ENCODE measurements around the gene ABCD4. TPM values are rescaled to one million over a fixed set of nuclear protein-coding genes. Genes with fewer than 3 reads are reported as not detected.
"Not testable (repeated sequence)": the region's sequence is repeated elsewhere in the genome, so short reads cannot be mapped to it uniquely, and the experiment has no call there.

ABCD4 gene
- 21.0 and 22.0 TPM in 2 replicates for total RNA-seq (2014; rRNA removed)
- 13.8 TPM for polyA plus RNA-seq (2012)

GRCh38 chr14:74302634-74303569 is at the start of gene ABCD4:
ABCD4 (minus strand) TSS chr14:74302934; CDS start chr14:74302912, 22 bp downstream.
- DNase-seq (ENCODE audit: low read depth) = peak; percentile 93

- DNase-seq (ENCODE audit: low read depth) = no peak
Measured at GRCh38 chr14:74350928-74351323, 48.2 kb upstream of the ABCD4 start.

- DNase-seq (ENCODE audit: low read depth) = no peak
Measured at GRCh38 chr14:74350211-74350927, 47.6 kb upstream of the ABCD4 start.

GRCh38 chr14:74349757-74350156 is 47.0 kb upstream of the ABCD4 start:
- DNase-seq (ENCODE audit: low read depth) = no peak

DNA sequence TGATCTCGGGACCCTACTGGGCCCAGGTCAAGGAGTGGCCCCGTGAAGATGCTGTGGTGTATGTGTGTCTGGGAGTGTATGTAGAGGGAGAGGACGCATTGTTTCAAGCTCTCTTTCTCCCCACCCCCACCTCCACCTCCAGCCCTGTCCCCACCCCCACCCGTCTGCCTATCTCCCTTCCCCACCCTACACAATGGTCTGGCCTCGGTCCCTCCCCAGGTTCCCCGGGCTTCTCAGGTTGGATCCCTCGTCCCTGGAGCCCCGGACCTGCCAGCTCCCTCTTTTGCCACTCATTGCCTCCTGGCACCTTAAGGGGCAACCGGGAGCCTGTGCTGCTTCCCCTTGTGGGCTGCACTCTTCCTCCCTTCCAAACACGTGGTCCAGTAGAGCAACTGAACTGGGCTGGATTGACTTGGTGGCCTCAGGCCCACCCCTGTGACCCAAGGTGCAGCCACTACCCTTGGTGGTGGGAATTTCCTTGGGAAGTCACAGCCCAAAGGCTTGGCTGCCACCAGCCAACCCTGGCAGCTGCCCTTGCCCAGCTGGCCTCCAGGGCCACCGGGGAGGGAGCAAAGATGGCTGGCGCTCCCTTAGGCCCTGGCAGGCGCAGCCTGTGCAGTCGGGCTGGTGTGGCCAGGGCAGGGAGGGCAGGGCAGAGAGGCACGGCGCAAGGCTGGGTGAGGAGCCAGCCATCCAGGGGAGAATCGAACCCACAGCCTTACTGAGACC is 46.2 kb upstream of the ABCD4 start:
- no peak for DNase-seq (ENCODE audit: low read depth)

GRCh38 chr14:74348241-74348734 is 45.6 kb upstream of the ABCD4 start, which contains the start of gene VRTN:
VRTN (plus strand) TSS chr14:74348471; CDS start chr14:74356784, 8,313 bp downstream.
- no peak for DNase-seq (ENCODE audit: low read depth)

DNA sequence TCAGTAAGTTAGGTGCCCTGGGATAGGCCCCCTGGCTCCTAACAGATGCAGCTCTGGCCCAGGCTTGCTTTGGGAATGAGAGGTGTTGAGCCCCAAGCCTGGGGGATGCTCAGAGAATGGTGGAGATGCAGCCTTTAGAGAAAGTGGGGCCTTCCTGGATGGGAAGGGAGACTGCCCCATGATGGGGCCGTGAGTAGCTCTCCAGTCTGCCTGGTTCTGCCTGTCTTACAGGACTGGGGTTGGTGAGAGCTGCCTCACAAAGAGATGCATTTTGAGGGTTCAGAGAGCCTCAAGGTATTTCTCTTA is 45.0 kb upstream of the ABCD4 start:
- no peak for DNase-seq (ENCODE audit: low read depth)

- no peak for DNase-seq (ENCODE audit: low read depth)
Measured at GRCh38 chr14:74347097-74347794, 44.5 kb upstream of the ABCD4 start.

DNA sequence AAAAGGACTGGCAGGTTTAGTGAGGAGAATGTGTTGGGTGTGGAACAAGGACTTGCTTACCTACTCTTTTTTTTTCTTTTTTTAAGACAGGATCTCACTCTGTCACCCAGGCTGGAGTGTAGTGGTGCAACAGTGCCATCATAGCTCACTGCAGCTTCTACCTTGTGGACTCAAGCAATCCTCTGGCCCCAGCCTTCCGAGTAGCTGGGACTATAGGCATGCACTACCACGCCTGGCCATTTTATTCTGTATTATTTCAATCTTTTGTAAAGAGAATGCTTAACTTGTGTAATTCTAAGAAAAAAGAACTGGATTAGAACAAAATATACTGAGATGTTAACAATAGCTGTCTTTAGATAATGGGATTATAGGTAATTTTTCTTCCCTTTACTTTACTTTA is 43.6 kb upstream of the ABCD4 start:
- no peak for DNase-seq (ENCODE audit: low read depth)

DNA sequence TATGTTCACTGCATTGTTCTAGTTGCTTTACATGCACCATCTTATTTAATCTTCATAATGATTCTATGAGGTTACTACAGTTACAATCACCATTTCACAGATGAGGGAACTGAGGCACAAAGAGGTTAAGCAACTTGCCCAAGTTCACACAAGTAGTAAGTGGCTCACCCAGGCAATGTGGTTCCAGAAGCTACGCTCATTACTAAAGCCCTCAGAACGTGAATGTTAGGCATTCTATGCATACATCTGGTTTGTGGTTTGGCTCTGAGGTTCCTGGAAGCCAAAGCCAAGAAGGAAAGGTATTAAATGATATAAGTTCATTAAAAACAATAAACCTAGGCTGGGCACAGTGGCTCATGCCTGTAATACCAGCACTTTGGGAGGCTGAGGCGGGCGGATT is 31.2 kb upstream of the ABCD4 start:
- peak; percentile 57 for DNase-seq (ENCODE audit: low read depth)

DNA sequence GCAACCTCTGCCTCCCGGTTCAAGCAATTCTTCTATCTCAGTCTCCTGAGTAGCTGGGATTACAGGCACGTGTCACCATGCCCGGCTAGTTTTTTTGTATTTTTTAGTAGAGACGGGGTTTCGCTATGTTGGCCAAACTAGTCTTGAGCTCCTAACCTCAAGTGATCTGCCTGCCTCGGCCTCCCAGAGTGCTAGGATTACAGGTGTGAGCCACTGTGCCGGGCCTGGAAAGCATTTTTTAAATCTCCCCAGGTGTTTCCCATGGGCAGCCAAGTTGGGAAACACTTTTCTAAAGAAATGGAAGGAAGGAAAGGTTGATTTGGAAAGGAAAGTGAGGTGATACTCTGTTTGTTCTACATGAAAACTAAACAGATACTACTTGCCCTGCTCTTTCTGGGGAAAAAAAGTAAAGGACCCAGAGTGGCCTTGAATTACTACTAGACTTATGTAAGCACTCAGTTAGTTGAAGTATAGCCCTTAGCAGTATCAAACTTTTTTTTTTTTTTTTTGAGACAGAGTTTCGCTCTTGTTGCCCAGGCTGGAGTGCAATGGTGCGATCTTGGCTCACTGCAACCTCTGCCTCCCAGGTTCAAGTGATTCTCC is 27.3 kb upstream of the ABCD4 start:
- not testable (repeated sequence) for DNase-seq (ENCODE audit: low read depth)

GRCh38 chr14:74326369-74327152 is 23.8 kb upstream of the ABCD4 start:
- no peak for DNase-seq (ENCODE audit: low read depth)

- no peak for DNase-seq (ENCODE audit: low read depth)
Measured at GRCh38 chr14:74325446-74325845, 22.7 kb upstream of the ABCD4 start.

- DNase-seq (ENCODE audit: low read depth) = peak; percentile 33
Measured at GRCh38 chr14:74324931-74325361, 22.2 kb upstream of the ABCD4 start.

GRCh38 chr14:74314576-74314975 is 11.8 kb upstream of the ABCD4 start:
- DNase-seq (ENCODE audit: low read depth) = no peak

- DNase-seq (ENCODE audit: low read depth) = no peak
Measured at GRCh38 chr14:74313601-74314000, 10.9 kb upstream of the ABCD4 start.

- DNase-seq (ENCODE audit: low read depth) = no peak
Measured at GRCh38 chr14:74312161-74312560, 9.4 kb upstream of the ABCD4 start.

GRCh38 chr14:74309125-74310022 is 6.6 kb upstream of the ABCD4 start:
- DNase-seq (ENCODE audit: low read depth) = no peak

DNA sequence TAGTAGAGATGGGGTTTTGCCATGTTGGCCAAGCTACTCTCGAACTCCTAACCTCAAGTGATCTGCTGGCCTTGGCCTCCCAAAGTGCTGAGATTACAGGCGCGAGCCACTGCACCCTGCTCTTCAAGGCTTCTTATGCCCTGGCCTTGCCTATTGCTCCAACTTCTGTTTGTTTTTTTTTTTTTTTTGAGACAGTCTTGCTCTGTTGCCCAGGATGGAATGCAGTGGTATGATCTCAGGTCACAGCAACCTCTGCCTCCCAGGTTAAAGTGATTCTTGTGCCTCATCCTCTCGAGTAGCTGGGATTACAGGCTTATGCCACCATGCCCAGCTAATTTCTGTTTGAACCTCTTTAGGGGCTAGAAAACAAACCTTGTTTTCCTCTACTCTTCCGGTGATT is 6.0 kb upstream of the ABCD4 start:
- DNase-seq (ENCODE audit: low read depth) = no peak

All from LHCN-M2 (cell line).